ENCODE measurements around the gene ANGEL1. TPM values are rescaled to one million over a fixed set of nuclear protein-coding genes. Genes with fewer than 3 reads are reported as not detected.

The ANGEL1 gene
- total and polyA plus RNA-seq, 9 of the 15 experiments (the other 6 are each of a cell fraction or from before 2014, with no cell fraction given): 2.1 to 22.2 (median 7.3) TPM

DNA sequence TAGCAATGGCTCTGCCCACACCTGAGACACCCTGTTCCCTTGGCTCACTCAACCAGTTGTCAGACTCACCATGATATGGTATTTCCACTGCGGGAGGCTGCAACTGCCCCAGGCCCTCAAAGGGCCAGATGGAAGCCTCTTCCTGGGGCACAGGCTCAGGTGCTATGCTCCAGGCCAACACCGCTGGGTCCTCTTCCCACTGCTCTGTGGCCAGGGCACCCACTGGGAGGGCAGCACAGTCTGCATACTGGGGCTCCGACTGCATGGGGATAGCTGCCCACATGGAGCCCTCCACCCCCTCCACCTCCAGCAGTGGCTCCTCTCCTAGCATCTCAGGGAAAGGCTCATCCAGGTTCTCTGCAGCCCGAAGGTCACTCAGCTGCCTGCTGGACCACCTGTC, 3.7 kb downstream of the ANGEL1 start (continued):
- TF ChIP-seq, protein P1, sequence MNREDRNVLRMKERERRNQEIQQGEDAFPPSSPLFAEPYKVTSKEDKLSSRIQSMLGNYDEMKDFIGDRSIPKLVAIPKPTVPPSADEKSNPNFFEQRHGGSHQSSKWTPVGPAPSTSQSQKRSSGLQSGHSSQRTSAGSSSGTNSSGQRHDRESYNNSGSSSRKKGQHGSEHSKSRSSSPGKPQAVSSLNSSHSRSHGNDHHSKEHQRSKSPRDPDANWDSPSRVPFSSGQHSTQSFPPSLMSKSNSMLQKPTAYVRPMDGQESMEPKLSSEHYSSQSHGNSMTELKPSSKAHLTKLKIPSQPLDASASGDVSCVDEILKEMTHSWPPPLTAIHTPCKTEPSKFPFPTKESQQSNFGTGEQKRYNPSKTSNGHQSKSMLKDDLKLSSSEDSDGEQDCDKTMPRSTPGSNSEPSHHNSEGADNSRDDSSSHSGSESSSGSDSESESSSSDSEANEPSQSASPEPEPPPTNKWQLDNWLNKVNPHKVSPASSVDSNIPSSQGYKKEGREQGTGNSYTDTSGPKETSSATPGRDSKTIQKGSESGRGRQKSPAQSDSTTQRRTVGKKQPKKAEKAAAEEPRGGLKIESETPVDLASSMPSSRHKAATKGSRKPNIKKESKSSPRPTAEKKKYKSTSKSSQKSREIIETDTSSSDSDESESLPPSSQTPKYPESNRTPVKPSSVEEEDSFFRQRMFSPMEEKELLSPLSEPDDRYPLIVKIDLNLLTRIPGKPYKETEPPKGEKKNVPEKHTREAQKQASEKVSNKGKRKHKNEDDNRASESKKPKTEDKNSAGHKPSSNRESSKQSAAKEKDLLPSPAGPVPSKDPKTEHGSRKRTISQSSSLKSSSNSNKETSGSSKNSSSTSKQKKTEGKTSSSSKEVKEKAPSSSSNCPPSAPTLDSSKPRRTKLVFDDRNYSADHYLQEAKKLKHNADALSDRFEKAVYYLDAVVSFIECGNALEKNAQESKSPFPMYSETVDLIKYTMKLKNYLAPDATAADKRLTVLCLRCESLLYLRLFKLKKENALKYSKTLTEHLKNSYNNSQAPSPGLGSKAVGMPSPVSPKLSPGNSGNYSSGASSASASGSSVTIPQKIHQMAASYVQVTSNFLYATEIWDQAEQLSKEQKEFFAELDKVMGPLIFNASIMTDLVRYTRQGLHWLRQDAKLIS (CRISPR knock-in tag; IDR thresholded peaks at IDR 0.05): no peak
- TF ChIP-seq ZNF707 (CRISPR knock-in tag; conservative IDR thresholded peaks at IDR 0.05) (no peak), DIDO1 (tag; IDR thresholded peaks at IDR 0.05; ENCODE audit: low read depth) (no peak), TCF7 (IDR thresholded peaks at IDR 0.05; ENCODE audit: borderline replicate concordance) (no peak), SMAD1 (IDR thresholded peaks at IDR 0.05; ENCODE audit: low read depth, low read length, partially characterized antibody) (no peak), IRF2 (CRISPR knock-in tag; IDR thresholded peaks at IDR 0.05) (no peak), PCBP2 (IDR thresholded peaks at IDR 0.05; ENCODE audit: low read depth, low read length, poor library complexity, severe bottlenecking) (no peak), PPARD (CRISPR knock-in tag; IDR thresholded peaks at IDR 0.05) (no peak), CEBPG (CRISPR knock-in tag; IDR thresholded peaks at IDR 0.05) (no peak), CEBPG (tag; conservative IDR thresholded peaks at IDR 0.05 in 1 of 2, IDR thresholded peaks at IDR 0.05 in 1 of 2) (no peak), ZNF121 (CRISPR knock-in tag; conservative IDR thresholded peaks at IDR 0.05) (no peak)
- TF ChIP-seq, protein P2, sequence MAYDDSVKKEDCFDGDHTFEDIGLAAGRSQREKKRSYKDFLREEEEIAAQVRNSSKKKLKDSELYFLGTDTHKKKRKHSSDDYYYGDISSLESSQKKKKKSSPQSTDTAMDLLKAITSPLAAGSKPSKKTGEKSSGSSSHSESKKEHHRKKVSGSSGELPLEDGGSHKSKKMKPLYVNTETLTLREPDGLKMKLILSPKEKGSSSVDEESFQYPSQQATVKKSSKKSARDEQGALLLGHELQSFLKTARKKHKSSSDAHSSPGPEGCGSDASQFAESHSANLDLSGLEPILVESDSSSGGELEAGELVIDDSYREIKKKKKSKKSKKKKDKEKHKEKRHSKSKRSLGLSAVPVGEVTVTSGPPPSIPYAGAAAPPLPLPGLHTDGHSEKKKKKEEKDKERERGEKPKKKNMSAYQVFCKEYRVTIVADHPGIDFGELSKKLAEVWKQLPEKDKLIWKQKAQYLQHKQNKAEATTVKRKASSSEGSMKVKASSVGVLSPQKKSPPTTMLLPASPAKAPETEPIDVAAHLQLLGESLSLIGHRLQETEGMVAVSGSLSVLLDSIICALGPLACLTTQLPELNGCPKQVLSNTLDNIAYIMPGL (CRISPR knock-in tag; IDR thresholded peaks at IDR 0.05): no peak
- TF ChIP-seq, protein P3, sequence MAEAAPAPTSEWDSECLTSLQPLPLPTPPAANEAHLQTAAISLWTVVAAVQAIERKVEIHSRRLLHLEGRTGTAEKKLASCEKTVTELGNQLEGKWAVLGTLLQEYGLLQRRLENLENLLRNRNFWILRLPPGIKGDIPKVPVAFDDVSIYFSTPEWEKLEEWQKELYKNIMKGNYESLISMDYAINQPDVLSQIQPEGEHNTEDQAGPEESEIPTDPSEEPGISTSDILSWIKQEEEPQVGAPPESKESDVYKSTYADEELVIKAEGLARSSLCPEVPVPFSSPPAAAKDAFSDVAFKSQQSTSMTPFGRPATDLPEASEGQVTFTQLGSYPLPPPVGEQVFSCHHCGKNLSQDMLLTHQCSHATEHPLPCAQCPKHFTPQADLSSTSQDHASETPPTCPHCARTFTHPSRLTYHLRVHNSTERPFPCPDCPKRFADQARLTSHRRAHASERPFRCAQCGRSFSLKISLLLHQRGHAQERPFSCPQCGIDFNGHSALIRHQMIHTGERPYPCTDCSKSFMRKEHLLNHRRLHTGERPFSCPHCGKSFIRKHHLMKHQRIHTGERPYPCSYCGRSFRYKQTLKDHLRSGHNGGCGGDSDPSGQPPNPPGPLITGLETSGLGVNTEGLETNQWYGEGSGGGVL (CRISPR knock-in tag; IDR thresholded peaks at IDR 0.05): no peak

Measured in K562 (cell line).